Naive thymus-derived CD8-positive, alpha-beta T cell (primary cell): ENCODE results near the gene ASXL1. TPM values are rescaled to one million over a fixed set of nuclear protein-coding genes. Genes with fewer than 3 reads are reported as not detected.
"Not testable (repeated sequence)": the region's sequence is repeated elsewhere in the genome, so short reads cannot be mapped to it uniquely, and the experiment has no call there.

Source experiments
- ATAC-seq, 2 donors: fragments of 150-1000 bp; cut with Tn5 transposase in 1 of 2; sonication (Bioruptor Pico), chemical (Tn5 transposase) in 1 of 2; 1 replicate in 1 of 2; 2 replicates in 1 of 2; pipeline ENCODE4 v1.10.0; 2021; ENCODE audit warnings: mild to moderate bottlenecking in 2 of 2, moderate library complexity in 2 of 2
- POLR2A ChIA-PET: fragments of 350-600 bp; sonication (Branson Sonifier 250); formaldehyde crosslinking; loops from one replicate; lab custom pipeline; 2021; ENCODE audit warnings: antibody characterized with exemption; lab: Charles Lee
- DNase-seq, 10 donors: peaks; one replicate each; pipeline versions ENCODE4 v3.0.0 to v3.0.0-alpha.2; 2020 to 2022
- H3K27ac Mint-ChIP-seq, 10 donors: one replicate each; pipeline ENCODE4 v1.8.0; 2020 to 2022; ENCODE audit warnings: mild to moderate bottlenecking in 10 of 10, mixed read lengths in 10 of 10, moderate library complexity in 4 of 10, inconsistent platforms in 1 of 10
- H3K27me3 Mint-ChIP-seq, 5 donors: one replicate each; pipeline ENCODE4 v1.8.0; 2021 to 2022; ENCODE audit warnings: mixed read lengths in 5 of 5
- H3K36me3 Mint-ChIP-seq, 3 donors: one replicate each; pipeline ENCODE4 v1.8.0; 2020 to 2022; ENCODE audit warnings: mixed read lengths in 3 of 3, mild to moderate bottlenecking in 2 of 3, inconsistent platforms in 1 of 3
- H3K4me1 Mint-ChIP-seq, 4 donors: one replicate each; pipeline ENCODE4 v1.8.0; 2021 to 2022; ENCODE audit warnings: mixed read lengths in 4 of 4
- H3K4me3 Mint-ChIP-seq, 10 donors: one replicate each; pipeline ENCODE4 v1.8.0; 2020 to 2022; ENCODE audit warnings: mild to moderate bottlenecking in 10 of 10, mixed read lengths in 10 of 10, moderate library complexity in 6 of 10, inconsistent platforms in 1 of 10
- H3K9me3 Mint-ChIP-seq, 9 donors: one replicate each; pipeline ENCODE4 v1.8.0; 2020 to 2022; ENCODE audit warnings: mixed read lengths in 9 of 9, mild to moderate bottlenecking in 3 of 9, inconsistent platforms in 1 of 9, moderate library complexity in 1 of 9
- polyA plus RNA-seq, 3 donors: library from polyadenylated mRNA; unstranded; fragments of 300-500 nt; fragmentation: Illumina TruSeq; gene quantifications; one replicate each; pipeline ENCODE4 v1.2.3, GENCODE V29; 2021
- total RNA-seq, 8 experiments: library from RNA in 2 of 8; stranded (reverse) in 2 of 8; gene quantifications; one replicate each; pipeline ENCODE4 v1.2.3 and lab custom pipeline; 2021 to 2026

The ASXL1 gene
- total and polyA plus RNA-seq, 5 experiments from 2014 or later, result 15.2 to 149 (median 20.1) TPM

- POLR2A ChIA-PET, result interaction anchor here (0.6 kb wide), 1 partner anchor 139 kb away, joined by 3 read pairs; no protein-coding TSS in a partner anchor
- H3K27ac Mint-ChIP-seq, result peak overlapping the region in 6 of 10 donors; percentile 15 to 81 (median 54)
These were observed 10.8 kb downstream of the ASXL1 start for GRCh38 chr20:32368925-32369324.

GRCh38 chr20:32370897-32371296 is 12.8 kb downstream of the ASXL1 start:
- no peaks in the 10 kb centered on the region for H3K9me3 Mint-ChIP-seq
- peak overlapping the region in 2 of 10 donors; percentile 27 to 52 for H3K27ac Mint-ChIP-seq
- H3K4me1 Mint-ChIP-seq, result peaks cover 16 to 32% (median 29%) of the 10 kb centered on the region in 4 donors
- POLR2A ChIA-PET, result interaction anchor here (1.1 to 1.6 kb wide), 2 partner anchors 9 to 11 kb away, joined by 5 to 8 read pairs; no protein-coding TSS in a partner anchor
- H3K27me3 Mint-ChIP-seq, result no peaks in the 10 kb centered on the region
- H3K4me3 Mint-ChIP-seq, result no peak overlapping the region
- peaks cover 0 to 77% (median 0%) of the 10 kb centered on the region in 3 donors for H3K36me3 Mint-ChIP-seq
- DNase-seq (no peak), ATAC-seq (no peak)

More at GRCh38 chr20:32368925-32369324, 10.8 kb downstream of the ASXL1 start:
- DNase-seq (no peak), ATAC-seq (peak; percentile 35 to 47)
- H3K27me3 Mint-ChIP-seq, result no peaks in the 10 kb centered on the region
- no peak overlapping the region for H3K4me3 Mint-ChIP-seq
- peaks cover 26 to 50% (median 45%) of the 10 kb centered on the region in 4 donors for H3K4me1 Mint-ChIP-seq
- H3K36me3 Mint-ChIP-seq, result peaks cover 0 to 64% (median 0%) of the 10 kb centered on the region in 3 donors
- H3K9me3 Mint-ChIP-seq, result no peaks in the 10 kb centered on the region

DNA sequence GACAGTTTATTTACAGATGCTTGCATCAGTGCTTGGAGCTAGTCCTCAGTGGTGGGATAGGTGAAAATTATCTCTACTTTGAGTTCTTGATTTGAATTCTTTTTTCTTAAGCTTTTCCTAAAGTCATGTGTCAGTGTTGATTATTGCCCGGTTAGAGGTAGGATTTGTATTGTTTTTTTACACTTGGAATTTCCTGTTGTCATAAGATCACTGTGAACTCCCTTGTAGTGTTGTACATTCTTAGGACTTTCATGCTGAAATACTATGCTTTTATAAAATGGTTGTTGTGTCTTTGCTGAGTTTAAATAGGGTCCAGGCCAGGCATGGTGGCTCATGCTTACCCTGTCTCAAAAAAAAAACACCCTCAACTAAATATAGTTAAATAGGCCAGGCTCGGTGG is 20.3 kb downstream of the ASXL1 start:
- DNase-seq (no peak), ATAC-seq (no peak)
- Mint-ChIP-seq H3K4me3 (no peak overlapping the region), H3K27ac (peak overlapping the region in 1 of 10 donors; percentile 23), H3K9me3 (no peaks in the 10 kb centered on the region), H3K27me3 (no peaks in the 10 kb centered on the region), H3K36me3 (peaks cover 0 to 61% (median 7%) of the 10 kb centered on the region in 3 donors), H3K4me1 (peaks cover under 1 to 14% (median 6%) of the 10 kb centered on the region in 4 donors)
- POLR2A ChIA-PET, result interaction anchor here (0.7 kb wide), 1 partner anchor 30 kb away, joined by 9 read pairs; no protein-coding TSS in a partner anchor

DNA sequence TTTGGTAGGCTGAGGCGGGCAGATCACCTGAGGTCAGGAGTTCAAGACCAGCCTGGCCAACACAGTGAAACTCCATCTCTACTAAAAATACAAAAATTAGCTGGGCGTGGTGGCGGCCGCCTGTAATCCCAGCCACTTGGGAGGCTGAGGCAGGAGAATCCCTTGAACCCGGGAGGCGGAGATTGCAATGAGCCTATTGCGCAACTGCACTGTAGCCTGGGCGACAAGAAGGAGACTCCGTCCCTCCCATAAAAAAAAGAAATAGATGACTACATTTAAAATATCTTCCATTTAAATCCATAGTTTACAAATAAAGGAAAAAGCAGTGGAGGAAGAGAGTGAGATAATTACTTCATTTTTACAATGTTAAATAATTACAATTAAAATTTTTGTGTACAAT is 21.9 kb downstream of the ASXL1 start:
- not testable (repeated sequence) for H3K9me3 Mint-ChIP-seq, DNase-seq, H3K27me3 Mint-ChIP-seq, H3K4me3 Mint-ChIP-seq, H3K27ac Mint-ChIP-seq, ATAC-seq
- H3K36me3 Mint-ChIP-seq, result peaks cover 0 to 56% (median 7%) of the 10 kb centered on the region in 3 donors
- peaks cover 13 to 28% (median 20%) of the 10 kb centered on the region in 4 donors for H3K4me1 Mint-ChIP-seq
- POLR2A ChIA-PET, result interaction anchor here (0.6 to 1.0 kb wide), 2 partner anchors 15 to 16 kb away, joined by 3 read pairs; no protein-coding TSS in a partner anchor

DNA sequence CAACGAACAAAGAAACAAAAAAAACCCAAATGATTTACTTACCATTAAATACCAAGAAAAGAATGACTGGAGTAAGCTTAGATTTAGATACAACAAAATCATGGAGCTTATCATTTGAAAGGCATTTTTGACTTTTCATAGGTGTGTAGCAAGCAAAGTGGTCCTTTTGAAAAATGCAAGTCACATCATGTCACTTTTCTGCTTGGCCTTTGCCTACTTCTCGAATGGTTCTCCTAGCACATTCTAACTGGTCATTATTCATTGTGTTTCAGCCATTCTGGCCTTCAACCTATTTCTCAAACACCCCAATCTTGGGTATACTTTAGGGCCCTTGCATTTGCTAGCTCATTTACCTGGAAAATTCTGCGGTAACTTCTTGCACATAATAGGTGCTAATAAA is 22.6 kb downstream of the ASXL1 start:
- Mint-ChIP-seq H3K27me3 (no peaks in the 10 kb centered on the region), H3K4me3 (no peak overlapping the region), H3K36me3 (peaks cover 0 to 52% (median 7%) of the 10 kb centered on the region in 3 donors), H3K4me1 (peaks cover 16 to 36% (median 26%) of the 10 kb centered on the region in 4 donors), H3K9me3 (no peaks in the 10 kb centered on the region), H3K27ac (peak overlapping the region in 3 of 10 donors; percentile 4 to 75 (median 56))
- ATAC-seq, result no peak
- POLR2A ChIA-PET, result interaction anchor here (0.6 to 1.0 kb wide), 2 partner anchors 15 to 16 kb away, joined by 3 read pairs; no protein-coding TSS in a partner anchor
- no peak for DNase-seq

DNA sequence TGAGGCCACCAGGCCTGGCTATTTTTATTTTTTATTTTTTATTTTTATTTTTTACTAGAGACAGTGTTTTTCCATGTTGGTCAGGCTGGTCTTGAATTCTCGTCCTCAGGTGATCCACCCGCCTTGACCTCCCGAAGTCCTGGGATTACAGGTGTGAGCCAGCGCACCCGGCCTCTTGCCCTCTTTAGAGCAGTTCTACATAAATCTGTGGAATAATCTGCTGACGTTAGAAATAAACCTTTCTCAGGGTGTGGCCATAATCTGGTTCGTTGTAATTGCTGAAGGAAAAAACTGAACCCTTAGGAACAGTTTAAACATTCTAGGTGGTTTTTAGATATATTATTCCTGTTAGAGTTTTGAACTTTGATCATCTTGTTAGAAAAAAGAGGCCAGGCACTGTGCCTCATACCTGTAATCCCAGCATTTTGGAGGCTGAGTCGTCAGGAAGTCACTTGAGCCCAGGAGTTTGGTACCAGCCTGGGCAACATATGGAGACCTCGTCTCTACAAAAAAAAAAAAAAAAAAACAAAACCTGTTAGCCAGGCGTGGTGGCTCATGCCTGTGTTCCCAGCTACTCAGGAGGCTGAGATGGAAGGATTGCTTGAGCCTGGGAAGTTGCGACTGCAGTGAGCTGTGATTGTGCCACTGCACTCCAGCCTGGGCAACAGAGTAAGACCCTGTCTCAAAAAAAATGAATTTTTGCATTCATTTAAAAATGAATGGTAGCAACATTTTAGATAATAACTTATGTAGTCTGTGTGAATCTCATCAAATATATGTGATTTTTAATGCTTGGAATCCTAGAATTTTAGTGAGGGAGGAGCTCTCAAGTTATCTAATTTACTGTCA is 24.2 kb downstream of the ASXL1 start:
- H3K36me3 Mint-ChIP-seq, result peaks cover 0 to 49% (median 5%) of the 10 kb centered on the region in 3 donors
- DNase-seq (no peak), ATAC-seq (no peak)
- POLR2A ChIA-PET, result interaction anchor here (0.6 to 0.7 kb wide), 3 partner anchors 24 to 471 kb away, joined by 3 to 5 read pairs (median 3); no protein-coding TSS in a partner anchor
- H3K27me3 Mint-ChIP-seq, result no peaks in the 10 kb centered on the region
- H3K4me1 Mint-ChIP-seq, result peaks cover 22 to 49% (median 40%) of the 10 kb centered on the region in 4 donors
- peak overlapping the region in 4 of 10 donors; percentile 7 to 47 (median 30) for H3K27ac Mint-ChIP-seq
- no peaks in the 10 kb centered on the region for H3K9me3 Mint-ChIP-seq
- H3K4me3 Mint-ChIP-seq, result no peak overlapping the region

DNA sequence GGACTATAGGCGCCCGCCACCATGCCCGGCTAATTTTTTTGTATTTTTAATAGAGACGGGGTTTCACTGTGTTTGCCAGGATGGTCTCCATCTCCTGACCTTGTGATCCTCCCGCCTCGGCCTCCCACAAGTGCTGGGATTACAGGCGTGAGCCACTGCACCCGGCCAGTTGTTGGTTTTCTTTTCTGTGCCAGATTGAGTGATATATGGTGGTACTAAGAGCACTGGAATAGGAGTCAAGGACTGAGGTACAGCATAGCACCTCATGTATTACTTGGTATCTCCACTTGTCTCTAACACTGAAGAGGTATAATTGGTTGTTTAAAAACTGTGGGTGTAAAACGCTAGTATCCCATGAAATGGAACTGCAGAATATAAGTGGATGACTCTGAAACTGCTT is 25.3 kb downstream of the ASXL1 start:
- H3K27me3 Mint-ChIP-seq, POLR2A ChIA-PET, ATAC-seq, DNase-seq, H3K9me3 Mint-ChIP-seq: not testable (repeated sequence)
- Mint-ChIP-seq H3K36me3 (peaks cover 0 to 38% (median 1%) of the 10 kb centered on the region in 3 donors), H3K4me3 (peak overlapping the region in 2 of 10 donors; percentile 2 to 6), H3K4me1 (peaks cover 27 to 48% (median 43%) of the 10 kb centered on the region in 4 donors), H3K27ac (peak overlapping the region in 8 of 10 donors; percentile 8 to 71 (median 18))

GRCh38 chr20:32385541-32385940 is 27.4 kb downstream of the ASXL1 start:
- Mint-ChIP-seq H3K27me3 (no peaks in the 10 kb centered on the region), H3K9me3 (no peaks in the 10 kb centered on the region), H3K27ac (peak overlapping the region in 9 of 10 donors; percentile 23 to 87 (median 53)), H3K4me3 (no peak overlapping the region), H3K4me1 (peaks cover 31 to 55% (median 50%) of the 10 kb centered on the region in 4 donors), H3K36me3 (peaks cover 0 to 30% (median 0%) of the 10 kb centered on the region in 3 donors)
- DNase-seq (no peak), ATAC-seq (no peak)
- POLR2A ChIA-PET, result interaction anchor here (0.7 to 1.5 kb wide), 3 partner anchors 24 to 137 kb away, joined by 3 to 6 read pairs (median 3); no protein-coding TSS in a partner anchor

DNA sequence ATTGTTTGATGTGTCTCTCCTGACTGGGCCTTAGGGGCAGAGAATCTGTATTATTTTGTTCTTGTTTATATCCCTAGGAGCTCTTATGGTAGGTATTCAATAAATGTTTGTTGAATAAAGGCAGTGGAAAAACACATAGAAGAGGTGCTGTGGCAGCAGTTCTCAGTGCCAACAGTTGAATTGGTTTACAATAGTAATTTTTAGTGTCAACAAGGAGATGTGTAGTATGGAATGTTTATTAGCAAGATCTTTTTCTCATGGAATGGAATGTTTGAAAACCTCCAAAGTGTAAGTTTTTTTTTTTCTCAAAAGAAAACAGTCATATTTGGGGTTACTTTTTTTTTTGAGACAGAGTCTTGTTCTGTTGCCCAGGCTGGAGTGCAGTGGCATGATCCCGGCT is 28.0 kb downstream of the ASXL1 start:
- Mint-ChIP-seq H3K4me3 (peak overlapping the region in 1 of 10 donors; percentile 22), H3K9me3 (no peaks in the 10 kb centered on the region), H3K27ac (peak overlapping the region in 8 of 10 donors; percentile 53 to 90 (median 86)), H3K27me3 (no peaks in the 10 kb centered on the region), H3K36me3 (peaks cover 0 to 32% (median 1%) of the 10 kb centered on the region in 3 donors), H3K4me1 (peaks cover 33 to 55% (median 55%) of the 10 kb centered on the region in 4 donors)
- DNase-seq, result no peak
- ATAC-seq, result no peak
- POLR2A ChIA-PET, result interaction anchor here (0.7 kb wide), 1 partner anchor 136 kb away, joined by 3 read pairs; no protein-coding TSS in a partner anchor

DNA sequence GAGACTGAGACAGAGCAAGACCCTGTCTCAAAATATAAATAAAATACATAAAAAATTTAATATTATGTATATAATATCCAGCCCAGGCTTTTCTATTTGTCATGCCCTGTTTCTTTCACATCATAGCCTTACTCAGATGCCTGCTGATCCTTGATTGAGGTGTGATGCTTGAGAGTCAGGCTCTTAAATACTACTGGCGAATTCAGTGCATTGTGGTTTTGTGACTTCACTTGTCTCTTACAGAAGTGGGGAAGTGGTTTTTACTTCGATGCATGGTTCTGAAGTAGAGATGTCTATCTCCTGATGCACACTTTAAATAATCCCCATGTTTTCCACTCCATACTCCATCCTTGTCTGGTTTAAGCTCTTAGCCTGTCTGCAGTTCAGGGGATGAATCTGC is 29.1 kb downstream of the ASXL1 start:
- peaks cover 37 to 63% (median 58%) of the 10 kb centered on the region in 4 donors for H3K4me1 Mint-ChIP-seq
- POLR2A ChIA-PET, result interaction anchor here (0.7 kb wide), 1 partner anchor 26 kb away, joined by 4 read pairs; no protein-coding TSS in a partner anchor

DNA sequence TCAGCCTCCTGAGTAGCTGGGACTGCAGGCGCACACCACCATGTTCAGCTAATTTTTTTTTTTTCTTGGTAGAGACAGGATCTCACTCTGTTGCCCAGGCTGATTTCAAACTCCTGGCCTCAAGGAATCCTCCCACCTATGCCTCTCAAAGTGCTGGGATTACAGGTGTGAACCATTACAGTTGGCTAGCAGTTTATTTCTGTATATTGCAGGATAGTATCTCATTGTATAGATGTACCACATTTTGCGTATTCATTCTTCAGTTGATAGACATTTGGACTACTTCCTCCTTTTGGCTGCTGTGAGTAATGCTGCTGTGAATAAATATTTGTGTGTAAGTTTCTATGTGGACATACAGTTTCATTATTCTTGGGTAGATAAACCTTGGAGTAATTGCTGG is 32.9 kb downstream of the ASXL1 start:
- Mint-ChIP-seq H3K4me3 (no peak overlapping the region), H3K4me1 (peaks cover 21 to 56% (median 42%) of the 10 kb centered on the region in 4 donors), H3K36me3 (peaks cover 13 to 47% (median 29%) of the 10 kb centered on the region in 3 donors), H3K27me3 (no peaks in the 10 kb centered on the region), H3K9me3 (peaks cover 0 to 20% (median 13%) of the 10 kb centered on the region in 9 donors), H3K27ac (peak overlapping the region in 6 of 10 donors; percentile 2 to 72 (median 14))
- POLR2A ChIA-PET, result no interaction called here
- DNase-seq (no peak), ATAC-seq (no peak)

More for the DNA sequence above, 29.1 kb downstream of the ASXL1 start:
- Mint-ChIP-seq H3K9me3 (no peaks in the 10 kb centered on the region), H3K36me3 (peaks cover 0 to 35% (median 8%) of the 10 kb centered on the region in 3 donors), H3K4me3 (peak overlapping the region in 8 of 10 donors; percentile 10 to 53 (median 36)), H3K27ac (peak overlapping the region in 9 of 10 donors; percentile 37 to 92 (median 80)), H3K27me3 (no peaks in the 10 kb centered on the region)
- ATAC-seq (peak; percentile 96 to 98), DNase-seq (peak in 9 of 10 donors; percentile 10 to 86 (median 61))

- peak overlapping the region in 9 of 10 donors; percentile 8 to 93 (median 41) for H3K27ac Mint-ChIP-seq
- H3K9me3 Mint-ChIP-seq, result peaks cover 0 to 28% (median 18%) of the 10 kb centered on the region in 9 donors
- H3K36me3 Mint-ChIP-seq, result peaks cover 21 to 67% (median 40%) of the 10 kb centered on the region in 3 donors
- POLR2A ChIA-PET, result interaction anchor here (0.5 to 1.3 kb wide), 3 partner anchors 14 to 36 kb away, joined by 3 to 4 read pairs (median 4); no protein-coding TSS in a partner anchor
- H3K27me3 Mint-ChIP-seq, result no peaks in the 10 kb centered on the region
- peak in 1 of 2 donors; percentile 15 for ATAC-seq
- peaks cover 15 to 46% (median 30%) of the 10 kb centered on the region in 4 donors for H3K4me1 Mint-ChIP-seq
- peak overlapping the region in 2 of 10 donors; percentile 1 to 24 for H3K4me3 Mint-ChIP-seq
- DNase-seq, result peak in 2 of 10 donors; percentile 16 to 23
These were observed 36.9 kb downstream of the ASXL1 start for GRCh38 chr20:32395066-32395465.
